Keratinocyte (primary cell): ENCODE data around the gene KAT8. TPM values are rescaled to one million over a fixed set of nuclear protein-coding genes. Genes with fewer than 3 reads are reported as not detected.
A peak's percentile ranks its signal among the peaks of the same experiment; 100 is the strongest.

Experiments used
- DNase-seq: peaks from one replicate; pipeline ENCODE4 v3.0.0-alpha.2; 2011; ENCODE audit warnings: low read depth, missing footprints, low spot score
- FAIRE-seq: peaks from 2 replicates; lab custom pipeline; 2011; peaks lifted over from hg19 to GRCh38; lab: Jason Lieb, UNC
- H2AFZ ChIP-seq: 2 replicates; pipeline ENCODE4 v1.6.0; 2012; ENCODE audit warnings: low read length, control low read depth, inconsistent platforms; ENCODE audit not compliant: control insufficient read depth
- H3K27ac ChIP-seq: 2 replicates; pipeline ENCODE4 v1.5.1; 2011; ENCODE audit warnings: low read length; ENCODE audit not compliant: control insufficient read depth, insufficient read depth
- H3K27me3 ChIP-seq: 3 replicates; pipeline ENCODE4 v1.6.0; 2011; ENCODE audit warnings: low read length; ENCODE audit not compliant: control insufficient read depth, insufficient read depth; ENCODE audit errors: extremely low read depth
- H3K36me3 ChIP-seq, 2 experiments: 2 replicates in 1 of 2; 3 replicates in 1 of 2; pipeline ENCODE4 v1.5.1; 2011; ENCODE audit warnings: low read length in 2 of 2, mild to moderate bottlenecking in 1 of 2; ENCODE audit not compliant: control insufficient read depth in 2 of 2, insufficient read depth in 2 of 2; ENCODE audit errors: extremely low read depth in 1 of 2
- H3K4me1 ChIP-seq: 3 replicates; pipeline ENCODE4 v1.5.1; 2011; ENCODE audit warnings: low read length; ENCODE audit not compliant: control insufficient read depth, insufficient read depth; ENCODE audit errors: extremely low read depth
- H3K4me2 ChIP-seq: 3 replicates; pipeline ENCODE4 v1.6.0; 2011; ENCODE audit warnings: low read depth, low read length; ENCODE audit not compliant: control insufficient read depth, insufficient read depth; ENCODE audit errors: extremely low read depth
- H3K4me3 ChIP-seq, 3 experiments: fragments of 200-600 bp in 1 of 3; sonication (generic) in 1 of 3; 2 replicates in 2 of 3; 3 replicates in 1 of 3; pipeline ENCODE4 v1.5.1; 2011 to 2016; ENCODE audit warnings: low read length in 3 of 3, mild to moderate bottlenecking in 3 of 3, control low read depth in 2 of 3, inconsistent platforms in 1 of 3, low read depth in 1 of 3, mixed read lengths in 1 of 3, mixed run types in 1 of 3, moderate library complexity in 1 of 3; ENCODE audit not compliant: control insufficient read depth in 2 of 3, insufficient read depth in 2 of 3; ENCODE audit errors: extremely low read depth in 1 of 3
- H3K79me2 ChIP-seq: 2 replicates; pipeline ENCODE4 v1.6.0; 2012; ENCODE audit warnings: low read length; ENCODE audit not compliant: control insufficient read depth, insufficient read depth
- H3K9ac ChIP-seq: 3 replicates; pipeline ENCODE4 v1.6.0; 2011; ENCODE audit warnings: low read length; ENCODE audit not compliant: control insufficient read depth, insufficient read depth; ENCODE audit errors: extremely low read depth
- H3K9me1 ChIP-seq: 3 replicates; pipeline ENCODE4 v1.6.0; 2011; ENCODE audit warnings: low read length; ENCODE audit not compliant: control insufficient read depth, insufficient read depth; ENCODE audit errors: extremely low read depth
- H3K9me3 ChIP-seq: 2 replicates; pipeline ENCODE4 v1.5.1; 2012; ENCODE audit warnings: low read depth, low read length; ENCODE audit not compliant: control insufficient read depth
- H4K20me1 ChIP-seq: 3 replicates; pipeline ENCODE4 v1.6.0; 2011; ENCODE audit warnings: low read length; ENCODE audit not compliant: control insufficient read depth, insufficient read depth; ENCODE audit errors: extremely low read depth
- EZH2 ChIP-seq: IDR thresholded peaks from one replicate; pipeline ENCODE4 v1.6.1; 2012; ENCODE audit warnings: inconsistent platforms, mild to moderate bottlenecking, low read length, moderate library complexity
- dilution Hi-C: fragments of 300-500 bp; cut with MboI; formaldehyde crosslinking; loops from one replicate; pipeline ENCODE4 v1.7.0; 2020; ENCODE audit warnings: low sequenced_read_pairs; ENCODE audit not compliant: extremely low pct_ligation_motif_present
- polyA plus RNA-seq, 5 experiments: library from polyadenylated mRNA; depleted of rRNA in 3 of 5; stranded (reverse) in 3 of 5; stranded (forward) in 1 of 5; unstranded in 1 of 5; fragments of >200 nt; gene quantifications; 1 replicate in 1 of 5; 2 replicates in 3 of 5; 3 replicates in 1 of 5; pipeline versions ENCODE4 v1.2.1 to v1.2.3, GENCODE V29; 2011 to 2012; ENCODE audit warnings: missing spikeins in 2 of 5, low read depth in 1 of 5, low replicate concordance in 1 of 5
- TF ChIP-seq, protein P1 (sequence below), 3 experiments: IDR thresholded peaks in 1 of 3; conservative IDR thresholded peaks in 1 of 3; optimal IDR thresholded peaks in 1 of 3; 2 replicates in 2 of 3; 3 replicates in 1 of 3; pipeline versions ENCODE3 to v1.5.1; 2011; ENCODE audit warnings: low read length in 3 of 3, mild to moderate bottlenecking in 3 of 3, moderate library complexity in 2 of 3, control low read depth in 1 of 3, inconsistent platforms in 1 of 3; ENCODE audit not compliant: insufficient read depth in 2 of 3; ENCODE audit errors: extremely low read depth in 1 of 3

Gene KAT8
- polyA plus RNA-seq, 1 donor (not counting 4 experiments of a cell fraction or from before 2014, with no cell fraction given): 26.4 TPM

DNA sequence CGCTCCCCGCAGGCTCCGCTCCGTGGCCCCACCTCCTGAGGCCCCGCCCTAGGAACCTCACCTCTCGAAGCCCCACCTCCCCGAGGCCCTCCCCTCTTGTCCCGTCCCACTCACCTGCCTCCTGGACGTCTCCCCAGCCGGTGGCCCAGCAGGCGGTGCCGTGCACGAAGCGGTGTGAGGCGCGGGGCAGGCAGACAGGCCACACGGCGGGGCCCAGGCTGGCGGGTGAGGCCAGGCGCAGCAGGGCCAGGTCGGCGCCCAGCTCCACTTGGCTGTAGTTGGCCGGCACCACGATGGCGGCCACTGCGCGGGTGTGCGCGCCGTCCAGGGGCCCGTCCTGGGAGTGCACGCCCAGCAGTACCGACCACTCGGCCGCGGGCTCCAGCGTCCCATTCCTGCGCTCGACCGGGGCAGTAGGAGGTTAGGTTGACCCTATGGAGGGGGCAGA lies 30.8 kb downstream of the KAT8 start:
- dilution Hi-C loops: no loop called here
- FAIRE-seq: no peak
- peaks cover 7% of the 10 kb centered on the region for H3K4me1 ChIP-seq
- peak overlapping the region in 2 of 3 experiments; percentile 18 to 41 for H3K4me3 ChIP-seq
- no peak overlapping the region for H3K9ac ChIP-seq
- H3K79me2 ChIP-seq: no peaks in the 10 kb centered on the region
- no peaks in the 10 kb centered on the region for H3K27me3 ChIP-seq
- H4K20me1 ChIP-seq: no peaks in the 10 kb centered on the region
- no peaks in the 10 kb centered on the region for H3K9me3 ChIP-seq
- TF ChIP-seq, protein P1, sequence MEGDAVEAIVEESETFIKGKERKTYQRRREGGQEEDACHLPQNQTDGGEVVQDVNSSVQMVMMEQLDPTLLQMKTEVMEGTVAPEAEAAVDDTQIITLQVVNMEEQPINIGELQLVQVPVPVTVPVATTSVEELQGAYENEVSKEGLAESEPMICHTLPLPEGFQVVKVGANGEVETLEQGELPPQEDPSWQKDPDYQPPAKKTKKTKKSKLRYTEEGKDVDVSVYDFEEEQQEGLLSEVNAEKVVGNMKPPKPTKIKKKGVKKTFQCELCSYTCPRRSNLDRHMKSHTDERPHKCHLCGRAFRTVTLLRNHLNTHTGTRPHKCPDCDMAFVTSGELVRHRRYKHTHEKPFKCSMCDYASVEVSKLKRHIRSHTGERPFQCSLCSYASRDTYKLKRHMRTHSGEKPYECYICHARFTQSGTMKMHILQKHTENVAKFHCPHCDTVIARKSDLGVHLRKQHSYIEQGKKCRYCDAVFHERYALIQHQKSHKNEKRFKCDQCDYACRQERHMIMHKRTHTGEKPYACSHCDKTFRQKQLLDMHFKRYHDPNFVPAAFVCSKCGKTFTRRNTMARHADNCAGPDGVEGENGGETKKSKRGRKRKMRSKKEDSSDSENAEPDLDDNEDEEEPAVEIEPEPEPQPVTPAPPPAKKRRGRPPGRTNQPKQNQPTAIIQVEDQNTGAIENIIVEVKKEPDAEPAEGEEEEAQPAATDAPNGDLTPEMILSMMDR (optimal IDR thresholded peaks at IDR 0.05 in 1 of 3, IDR thresholded peaks at IDR 0.05 in 1 of 3, conservative IDR thresholded peaks at IDR 0.05 in 1 of 3; ENCODE audit: extremely low read depth in 1 of 3, insufficient read depth in 2 of 3, low read length in 3 of 3): peak in 1 of 3 experiments; percentile 27
- no peak for TF ChIP-seq EZH2
- no peak for DNase-seq
- no peaks in the 10 kb centered on the region for H3K9me1 ChIP-seq
- peak overlapping the region; percentile 20 for H2AFZ ChIP-seq
- H3K27ac ChIP-seq: no peak overlapping the region
- H3K36me3 ChIP-seq: no peaks in the 10 kb centered on the region
- peak overlapping the region; percentile 61 for H3K4me2 ChIP-seq

DNA sequence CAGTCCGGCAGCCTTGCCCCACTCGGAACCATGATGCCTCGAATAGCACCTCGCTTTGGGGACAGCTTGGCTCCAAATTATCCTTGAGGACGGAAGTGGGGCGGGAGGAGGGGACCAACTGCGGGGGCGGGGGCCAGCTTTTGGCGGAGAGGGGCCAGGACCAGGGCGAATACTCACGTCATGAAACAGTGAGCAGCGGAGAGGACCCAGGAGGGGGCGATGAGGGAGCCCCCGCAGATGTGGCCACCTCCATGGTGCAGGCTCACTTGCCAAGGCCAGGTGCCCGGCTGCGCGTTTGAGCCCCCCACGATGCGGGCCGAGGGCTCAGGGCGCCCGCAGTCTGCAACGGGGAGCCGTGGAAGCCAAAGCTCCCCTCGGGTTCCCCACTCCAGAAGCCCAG lies 31.4 kb downstream of the KAT8 start:
- dilution Hi-C loops: no loop called here

More for the DNA sequence above, 31.4 kb downstream of the KAT8 start:
- Histone ChIP-seq H3K4me2 (no peak overlapping the region), H3K27me3 (no peaks in the 10 kb centered on the region), H4K20me1 (no peaks in the 10 kb centered on the region), H3K79me2 (no peaks in the 10 kb centered on the region), H2AFZ (no peak overlapping the region), H3K4me3 (no peak overlapping the region), H3K36me3 (no peaks in the 10 kb centered on the region), H3K9me3 (no peaks in the 10 kb centered on the region), H3K9ac (no peak overlapping the region), H3K4me1 (peaks cover 7% of the 10 kb centered on the region), H3K27ac (no peak overlapping the region), H3K9me1 (no peaks in the 10 kb centered on the region)
- FAIRE-seq: no peak
- TF ChIP-seq EZH2: no peak
- TF ChIP-seq, protein P1 (optimal IDR thresholded peaks at IDR 0.05 in 1 of 3, IDR thresholded peaks at IDR 0.05 in 1 of 3, conservative IDR thresholded peaks at IDR 0.05 in 1 of 3; ENCODE audit: extremely low read depth in 1 of 3, insufficient read depth in 2 of 3, low read length in 3 of 3): no peak
- no peak for DNase-seq
